Lower leg skin (tissue), 4 donors: Measurements from ENCODE around the gene VPS4A. TPM values are rescaled to one million over a fixed set of nuclear protein-coding genes. Genes with fewer than 3 reads are reported as not detected.

ENCODE experiments used
- DNase-seq, 2 donors: peaks; one replicate each; pipeline ENCODE4 v3.0.0-alpha.2; 2019; ENCODE audit warnings: low spot score in 2 of 2
- H3K4me3 ChIP-seq: fragments of 200-600 bp; sonication (generic); 2 replicates; pipeline ENCODE4 v1.5.1; 2017; ENCODE audit warnings: mild to moderate bottlenecking, low read depth; ENCODE audit not compliant: poor library complexity, severe bottlenecking
- CTCF ChIP-seq, 3 donors: fragments of 450-650 bp; IDR thresholded peaks; one replicate each; pipeline ENCODE4 v1.5.1; 2016; ENCODE audit warnings: antibody characterized with exemption in 3 of 3, mild to moderate bottlenecking in 3 of 3, moderate library complexity in 2 of 3
- POLR2A ChIP-seq, 2 donors: fragments of 450-650 bp; IDR thresholded peaks; one replicate each; pipeline ENCODE4 v1.6.1; 2016 to 2017; ENCODE audit warnings: antibody characterized with exemption in 2 of 2, mild to moderate bottlenecking in 1 of 2, moderate library complexity in 1 of 2
- WGBS, 2 donors: methylation state at CpG; one replicate each; pipeline ENCODE4 v1.1.5; 2018; 5-methylcytosine and 5-hydroxymethylcytosine counted together
- intact Hi-C: fragments of 100-400 bp; cut with DNase I; formaldehyde crosslinking; loops from one replicate; pipeline ENCODE4 v1.15.0; 2023; ENCODE audit warnings: low total_unique reads
- total RNA-seq, 4 donors: library from RNA; depleted of rRNA; stranded (reverse); fragments of >200 nt; gene quantifications; one replicate each; pipeline ENCODE4 v1.1.0, GENCODE V29; 2016

Gene VPS4A
- total RNA-seq, 4 donors from 2014 or later: 34.8 to 57.5 (median 35.6) TPM

- no peak for TF ChIP-seq POLR2A (IDR thresholded peaks at IDR 0.05)
- TF ChIP-seq CTCF (IDR thresholded peaks at IDR 0.05): no peak
- H3K4me3 ChIP-seq: no peak overlapping the region
- WGBS, 2 donors: 90 to 94% methylated on average over 22 of the region's 22 CpGs
- intact Hi-C loops: no loop called here
- DNase-seq: peak in 1 of 2 donors; percentile 54
Measured at GRCh38 chr16:69321080-69321479, 9.9 kb downstream of the VPS4A start.

GRCh38 chr16:69322343-69322742 lies 11.2 kb downstream of the VPS4A start:
- intact Hi-C loops: no loop called here

GRCh38 chr16:69323415-69323814 lies 12.3 kb downstream of the VPS4A start:
- intact Hi-C loops: no loop called here
- no peak overlapping the region for H3K4me3 ChIP-seq
- peak in 1 of 2 donors; percentile 45 for DNase-seq
- TF ChIP-seq POLR2A (IDR thresholded peaks at IDR 0.05) (no peak), CTCF (IDR thresholded peaks at IDR 0.05) (no peak)
- 88 to 95% methylated on average over 14 of the region's 14 CpGs for WGBS, 2 donors

More at GRCh38 chr16:69322343-69322742, 11.2 kb downstream of the VPS4A start:
- H3K4me3 ChIP-seq: no peak overlapping the region
- DNase-seq: peak in 1 of 2 donors; percentile 46
- whole genome bisulfite sequencing, 2 donors: 87 to 93% methylated on average over 6 to 7 of the region's 7 CpGs
- no peak for TF ChIP-seq POLR2A (IDR thresholded peaks at IDR 0.05)
- no peak for TF ChIP-seq CTCF (IDR thresholded peaks at IDR 0.05)

GRCh38 chr16:69324013-69324531 lies 12.9 kb downstream of the VPS4A start:
- no peak overlapping the region for H3K4me3 ChIP-seq
- TF ChIP-seq CTCF (IDR thresholded peaks at IDR 0.05): no peak
- TF ChIP-seq POLR2A (IDR thresholded peaks at IDR 0.05): no peak
- peak in 1 of 2 donors; percentile 86 for DNase-seq
- intact Hi-C loops: no loop called here
- 76 to 77% methylated on average over 8 of the region's 8 CpGs for WGBS, 2 donors

- no peak for TF ChIP-seq CTCF (IDR thresholded peaks at IDR 0.05)
- no peak for TF ChIP-seq POLR2A (IDR thresholded peaks at IDR 0.05)
- H3K4me3 ChIP-seq: no peak overlapping the region
- intact Hi-C loops: no loop called here
- peak in 1 of 2 donors; percentile 71 for DNase-seq
- WGBS, 2 donors: 70 to 84% methylated on average over 10 of the region's 10 CpGs
Measured at GRCh38 chr16:69324585-69325253, 13.6 kb downstream of the VPS4A start.
